ENCODE results near the gene ATXN7L3B. TPM values are rescaled to one million over a fixed set of nuclear protein-coding genes. Genes with fewer than 3 reads are reported as not detected.

The ATXN7L3B gene, protein sequence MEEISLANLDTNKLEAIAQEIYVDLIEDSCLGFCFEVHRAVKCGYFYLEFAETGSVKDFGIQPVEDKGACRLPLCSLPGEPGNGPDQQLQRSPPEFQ
- total RNA-seq, result 10 to 100 TPM; 57.1 to 71.7 TPM
- polyA plus RNA-seq (2013, experiment 1 of 2), result 51.6 TPM
- polyA plus RNA-seq (2013, experiment 2 of 2), result 48.9 TPM
- long read RNA-seq, experiment 1, full-length matches to known transcripts, result 91 of 91 reads
- long read RNA-seq, experiment 1, partial matches to known transcripts, result 0 of 91 reads
- long read RNA-seq, experiment 1, other reads (novel, unspliced or antisense), result 0 of 91 reads
- long read RNA-seq, experiment 2, full-length matches to known transcripts, result 449 of 449 reads
- long read RNA-seq, experiment 2, partial matches to known transcripts, result 0 of 449 reads
- long read RNA-seq, experiment 2, other reads (novel, unspliced or antisense), result 0 of 449 reads
- long read RNA-seq, experiment 3, full-length matches to known transcripts, result 627 of 633 reads
- long read RNA-seq, experiment 3, partial matches to known transcripts, result 0 of 633 reads
- long read RNA-seq, experiment 3, other reads (novel, unspliced or antisense), result 6 of 633 reads
- long read RNA-seq, experiment 4, full-length matches to known transcripts, result 16 of 16 reads
- long read RNA-seq, experiment 4, partial matches to known transcripts, result 0 of 16 reads
- long read RNA-seq, experiment 4, other reads (novel, unspliced or antisense), result 0 of 16 reads

DNA sequence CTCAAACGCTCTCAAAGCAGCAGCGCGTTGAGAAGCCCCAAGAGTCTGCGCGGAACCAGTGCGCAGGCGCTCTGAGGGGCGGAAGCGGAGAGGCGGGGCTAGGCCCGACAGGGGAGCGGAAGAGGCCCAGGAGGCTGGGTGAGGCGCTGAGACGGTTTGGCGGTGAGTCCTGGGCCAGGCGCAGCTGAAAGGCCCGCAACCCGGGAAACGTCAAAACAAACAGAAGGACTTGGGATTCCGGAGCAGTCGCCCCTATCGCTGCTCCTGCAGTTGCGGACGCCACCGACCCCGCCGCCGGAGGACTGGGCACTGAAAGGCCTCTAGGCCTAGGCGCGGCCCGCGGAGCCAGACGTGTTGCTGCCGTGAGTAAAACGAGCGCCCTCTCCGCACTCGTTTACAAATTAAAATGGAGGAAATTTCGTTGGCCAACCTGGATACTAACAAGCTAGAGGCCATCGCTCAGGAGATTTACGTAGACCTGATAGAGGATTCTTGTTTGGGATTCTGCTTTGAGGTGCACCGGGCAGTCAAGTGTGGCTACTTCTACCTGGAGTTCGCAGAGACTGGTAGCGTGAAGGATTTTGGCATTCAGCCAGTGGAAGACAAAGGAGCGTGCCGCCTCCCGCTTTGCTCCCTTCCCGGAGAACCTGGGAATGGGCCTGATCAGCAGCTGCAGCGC lies at the start of gene ATXN7L3B:
Gene ATXN7L3B, plus strand, starts transcription at position 129 of the 679 bp plus-strand sequence. Its CDS starts 278 bp downstream, at position 407.
- WGBS, 2 experiments (ENCODE audit: insufficient coverage in 1 of 2, insufficient read length in 1 of 2), result 0 to 1% methylated on average over 19 to 49 of the region's 49 CpGs
- DNase-seq, result peak; percentile 98
- peaks cover 29% of the 10 kb centered on the region for H3K36me3 Mint-ChIP-seq (ENCODE audit: low read depth)
- peaks cover 38% of the 10 kb centered on the region for H3K36me3 ChIP-seq (ENCODE audit: control insufficient read depth, insufficient read depth, low read length)
- H3K4me1 ChIP-seq (ENCODE audit: control insufficient read depth, insufficient read depth, low read length), result no peaks in the 10 kb centered on the region
- H3K4me3 Mint-ChIP-seq, result peak within 1 kb of the TSS; percentile 100
- no peaks in the 10 kb centered on the region for H3K9me3 ChIP-seq (ENCODE audit: control insufficient read depth, low read length)
- peaks cover 41% of the 10 kb centered on the region for H3K4me1 Mint-ChIP-seq
- peak within 1 kb of the TSS; percentile 99 for H3K4me3 ChIP-seq (ENCODE audit: low read length)
- no peaks in the 10 kb centered on the region for H3K27me3 ChIP-seq (ENCODE audit: control insufficient read depth, insufficient read depth, low read length, poor library complexity, severe bottlenecking)
- peak within 1 kb of the TSS; percentile 93 for H3K27ac ChIP-seq (ENCODE audit: low read depth, low read length)
- peak within 1 kb of the TSS; percentile 100 for H3K9ac ChIP-seq (ENCODE audit: extremely low read depth, low read length, poor library complexity, severe bottlenecking)
- H3K9me3 Mint-ChIP-seq, result peaks cover 2% of the 10 kb centered on the region
- H3K27ac Mint-ChIP-seq, result peak within 1 kb of the TSS; percentile 100
- no peaks in the 10 kb centered on the region for H3K27me3 Mint-ChIP-seq (ENCODE audit: insufficient read depth)
- TF ChIP-seq, protein P1, sequence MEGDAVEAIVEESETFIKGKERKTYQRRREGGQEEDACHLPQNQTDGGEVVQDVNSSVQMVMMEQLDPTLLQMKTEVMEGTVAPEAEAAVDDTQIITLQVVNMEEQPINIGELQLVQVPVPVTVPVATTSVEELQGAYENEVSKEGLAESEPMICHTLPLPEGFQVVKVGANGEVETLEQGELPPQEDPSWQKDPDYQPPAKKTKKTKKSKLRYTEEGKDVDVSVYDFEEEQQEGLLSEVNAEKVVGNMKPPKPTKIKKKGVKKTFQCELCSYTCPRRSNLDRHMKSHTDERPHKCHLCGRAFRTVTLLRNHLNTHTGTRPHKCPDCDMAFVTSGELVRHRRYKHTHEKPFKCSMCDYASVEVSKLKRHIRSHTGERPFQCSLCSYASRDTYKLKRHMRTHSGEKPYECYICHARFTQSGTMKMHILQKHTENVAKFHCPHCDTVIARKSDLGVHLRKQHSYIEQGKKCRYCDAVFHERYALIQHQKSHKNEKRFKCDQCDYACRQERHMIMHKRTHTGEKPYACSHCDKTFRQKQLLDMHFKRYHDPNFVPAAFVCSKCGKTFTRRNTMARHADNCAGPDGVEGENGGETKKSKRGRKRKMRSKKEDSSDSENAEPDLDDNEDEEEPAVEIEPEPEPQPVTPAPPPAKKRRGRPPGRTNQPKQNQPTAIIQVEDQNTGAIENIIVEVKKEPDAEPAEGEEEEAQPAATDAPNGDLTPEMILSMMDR (conservative IDR thresholded peaks at IDR 0.05), result no peak

DNA sequence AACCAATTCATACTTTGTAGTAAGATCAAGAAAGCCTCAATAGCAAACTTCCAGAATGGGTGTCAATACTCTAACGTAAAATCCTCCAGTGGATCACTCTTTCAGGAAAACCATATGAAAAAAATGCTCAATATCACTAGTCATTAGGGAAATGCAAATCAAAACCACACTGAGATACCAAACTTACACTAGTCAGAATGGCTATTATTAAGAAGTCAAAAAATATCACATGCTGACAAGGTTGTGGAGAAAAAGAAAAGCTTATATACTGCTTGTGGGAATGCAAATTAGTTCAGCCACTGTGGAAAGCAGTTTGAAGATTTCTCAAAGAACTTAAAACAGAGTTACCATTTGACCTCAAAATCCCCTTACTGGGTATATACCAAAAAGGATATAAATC lies 49.5 kb upstream of the ATXN7L3B start:
- Mint-ChIP-seq H3K27ac (no peak overlapping the region), H3K9me3 (no peaks in the 10 kb centered on the region), H3K4me1 (peaks cover 8% of the 10 kb centered on the region), H3K36me3 (ENCODE audit: low read depth) (no peaks in the 10 kb centered on the region), H3K4me3 (no peak overlapping the region), H3K27me3 (ENCODE audit: insufficient read depth) (no peaks in the 10 kb centered on the region)
- Histone ChIP-seq H3K4me3 (ENCODE audit: low read length) (no peak overlapping the region), H3K36me3 (ENCODE audit: control insufficient read depth, insufficient read depth, low read length) (no peaks in the 10 kb centered on the region), H3K27me3 (ENCODE audit: control insufficient read depth, insufficient read depth, low read length, poor library complexity, severe bottlenecking) (no peaks in the 10 kb centered on the region), H3K9ac (ENCODE audit: extremely low read depth, low read length, poor library complexity, severe bottlenecking) (no peak overlapping the region), H3K4me1 (ENCODE audit: control insufficient read depth, insufficient read depth, low read length) (no peaks in the 10 kb centered on the region), H3K9me3 (ENCODE audit: control insufficient read depth, low read length) (no peaks in the 10 kb centered on the region), H3K27ac (ENCODE audit: low read depth, low read length) (no peak overlapping the region)
- no peak for DNase-seq
- WGBS, 2 experiments (ENCODE audit: insufficient coverage in 1 of 2, insufficient read length in 1 of 2), result 97% methylated on average over 1 of the region's 1 CpG; no CpG with 5 or more reads in 1 of the 2 experiments
- TF ChIP-seq, protein P1 (conservative IDR thresholded peaks at IDR 0.05), result no peak

DNA sequence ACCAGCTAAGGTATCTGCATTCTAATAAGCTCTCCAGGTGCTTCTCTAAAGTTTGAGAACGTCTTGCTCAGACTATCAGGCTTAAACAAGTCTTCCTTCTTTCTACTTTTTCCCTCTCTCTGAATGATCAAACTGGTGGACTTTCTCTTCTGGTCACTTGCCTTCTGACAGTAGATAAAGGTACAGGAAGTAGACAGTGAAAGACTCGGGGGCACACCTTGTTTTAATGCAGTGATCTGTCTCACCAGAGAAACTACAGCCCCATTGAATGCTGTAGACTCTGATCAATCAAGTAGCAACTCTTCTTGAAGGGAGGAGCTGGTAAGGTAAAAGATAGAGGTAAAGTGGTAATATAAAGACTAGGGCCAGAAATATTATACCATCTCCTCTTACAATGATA lies 48.1 kb upstream of the ATXN7L3B start:
- Histone ChIP-seq H3K27ac (ENCODE audit: low read depth, low read length) (no peak overlapping the region), H3K9me3 (ENCODE audit: control insufficient read depth, low read length) (no peaks in the 10 kb centered on the region), H3K36me3 (ENCODE audit: control insufficient read depth, insufficient read depth, low read length) (no peaks in the 10 kb centered on the region), H3K27me3 (ENCODE audit: control insufficient read depth, insufficient read depth, low read length, poor library complexity, severe bottlenecking) (no peaks in the 10 kb centered on the region), H3K9ac (ENCODE audit: extremely low read depth, low read length, poor library complexity, severe bottlenecking) (no peak overlapping the region), H3K4me1 (ENCODE audit: control insufficient read depth, insufficient read depth, low read length) (no peaks in the 10 kb centered on the region), H3K4me3 (ENCODE audit: low read length) (no peak overlapping the region)
- TF ChIP-seq, protein P1 (conservative IDR thresholded peaks at IDR 0.05), result no peak
- WGBS, 2 experiments (ENCODE audit: insufficient coverage in 1 of 2, insufficient read length in 1 of 2), result 74 to 86% methylated on average over 2 of the region's 2 CpGs
- Mint-ChIP-seq H3K4me3 (no peak overlapping the region), H3K36me3 (ENCODE audit: low read depth) (no peaks in the 10 kb centered on the region), H3K27ac (no peak overlapping the region), H3K4me1 (peaks cover 8% of the 10 kb centered on the region), H3K27me3 (ENCODE audit: insufficient read depth) (no peaks in the 10 kb centered on the region), H3K9me3 (no peaks in the 10 kb centered on the region)
- no peak for DNase-seq
